H1 (cell line): ENCODE measurements around the gene ABHD18. TPM values are rescaled to one million over a fixed set of nuclear protein-coding genes. Genes with fewer than 3 reads are reported as not detected.

Source experiments
- CTCF ChIA-PET: fragments of 300-600 bp; sonication (Branson Sonifier 250); formaldehyde crosslinking; loops from one replicate; lab custom pipeline; 2021; ENCODE audit not compliant: partially characterized antibody; lab: Charles Lee
- POLR2A ChIA-PET: fragments of 300-600 bp; sonication (Branson Sonifier 250); formaldehyde crosslinking; loops from one replicate; lab custom pipeline; 2021; ENCODE audit warnings: inconsistent platforms; ENCODE audit not compliant: partially characterized antibody; lab: Charles Lee
- DNase-seq, 2 experiments: peaks; one replicate each; pipeline versions ENCODE4 v3.0.0 to v3.0.0-alpha.2; 2010 to 2022; ENCODE audit warnings: low spot score in 2 of 2, low read depth in 1 of 2, mixed read lengths in 1 of 2
- FAIRE-seq: peaks from 2 replicates; lab custom pipeline; 2011; peaks lifted over from hg19 to GRCh38; lab: Jason Lieb, UNC
- H2AFZ ChIP-seq: 2 replicates; pipeline ENCODE4 v1.8.1; 2012; ENCODE audit warnings: low read length, inconsistent platforms
- H2AK5ac ChIP-seq: 2 replicates; pipeline ENCODE4 v1.6.1; 2013; ENCODE audit warnings: low read depth, low read length
- H2BK120ac ChIP-seq: replicated peaks from 2 replicates; pipeline ENCODE3; 2013; ENCODE audit warnings: low read depth, low read length, inconsistent platforms
- H2BK12ac ChIP-seq: 2 replicates; pipeline ENCODE4 v1.6.1; 2013; ENCODE audit warnings: low read depth, low read length
- H2BK15ac ChIP-seq: 2 replicates; pipeline ENCODE4 v1.6.1; 2013; ENCODE audit warnings: low read length
- H2BK20ac ChIP-seq: 2 replicates; pipeline ENCODE4 v1.6.1; 2013; ENCODE audit warnings: low read length
- H2BK5ac ChIP-seq: 2 replicates; pipeline ENCODE4 v1.6.1; 2013; ENCODE audit warnings: low read depth, low read length
- H3K14ac ChIP-seq: 2 replicates; pipeline ENCODE4 v1.6.1; 2013; ENCODE audit warnings: inconsistent platforms; ENCODE audit not compliant: insufficient read length
- H3K18ac ChIP-seq: 2 replicates; pipeline ENCODE4 v1.6.1; 2013; ENCODE audit warnings: low read length; ENCODE audit errors: extremely low read depth
- H3K23ac ChIP-seq: 2 replicates; pipeline ENCODE4 v1.6.1; 2013; ENCODE audit warnings: inconsistent platforms; ENCODE audit not compliant: insufficient read length
- H3K23me2 ChIP-seq: 2 replicates; pipeline ENCODE4 v1.6.1; 2013; ENCODE audit warnings: low read depth, low read length
- H3K27ac ChIP-seq: 2 replicates; pipeline ENCODE4 v1.6.1; 2011; ENCODE audit warnings: low read depth, low read length, inconsistent platforms
- H3K27me3 ChIP-seq, 4 experiments: replicated peaks in 1 of 4; 1 replicate in 1 of 4; 2 replicates in 3 of 4; pipeline versions ENCODE4 v1.6.1 to v1.8.1; 2011 to 2013; ENCODE audit warnings: low read length in 3 of 4, mild to moderate bottlenecking in 3 of 4, inconsistent platforms in 2 of 4, mixed read lengths in 2 of 4, moderate library complexity in 1 of 4; ENCODE audit not compliant: control insufficient read depth in 3 of 4, insufficient read depth in 3 of 4; ENCODE audit errors: extremely low read depth in 1 of 4
- H3K36me3 ChIP-seq, 4 experiments: 2 replicates each; pipeline versions ENCODE4 v1.6.1 to v1.8.1; 2011 to 2013; ENCODE audit warnings: mild to moderate bottlenecking in 4 of 4, low read length in 3 of 4, moderate library complexity in 2 of 4, control low read depth in 1 of 4, inconsistent platforms in 1 of 4; ENCODE audit not compliant: insufficient read depth in 4 of 4, control insufficient read depth in 2 of 4
- H3K4ac ChIP-seq: replicated peaks from 2 replicates; pipeline ENCODE3; 2013; ENCODE audit warnings: low read length, low read depth, mixed read lengths, inconsistent platforms; ENCODE audit not compliant: insufficient read length
- H3K4me1 ChIP-seq, 4 experiments: replicated peaks in 1 of 4; 1 replicate in 1 of 4; 2 replicates in 3 of 4; pipeline versions ENCODE4 v1.6.1 to v1.8.1; 2011 to 2013; ENCODE audit warnings: low read length in 3 of 4, inconsistent platforms in 2 of 4, mixed read lengths in 1 of 4; ENCODE audit not compliant: insufficient read depth in 4 of 4, control insufficient read depth in 3 of 4
- H3K4me2 ChIP-seq, 2 experiments: 2 replicates each; pipeline versions ENCODE4 v1.6.1 to v1.8.1; 2011 to 2013; ENCODE audit warnings: low read depth in 2 of 2, low read length in 2 of 2, control low read depth in 1 of 2, inconsistent platforms in 1 of 2, mild to moderate bottlenecking in 1 of 2; ENCODE audit not compliant: insufficient read depth in 1 of 2
- H3K4me3 ChIP-seq, 4 experiments: fragments of 200-600, 300-600 bp in 1 of 4; sonication (generic), shearing (Covaris generic), sonication (Bioruptor Twin) in 1 of 4; 2 replicates each; pipeline versions ENCODE4 v1.5.1 to v1.8.1; 2011 to 2016; ENCODE audit warnings: low read length in 4 of 4, low read depth in 3 of 4, control low read depth in 2 of 4, inconsistent platforms in 2 of 4, mild to moderate bottlenecking in 2 of 4, mixed read lengths in 1 of 4, moderate library complexity in 1 of 4; ENCODE audit not compliant: insufficient read depth in 2 of 4; ENCODE audit errors: extremely low read depth in 1 of 4
- H3K56ac ChIP-seq: replicated peaks from 2 replicates; pipeline ENCODE3; 2013; ENCODE audit warnings: low read depth, mild to moderate bottlenecking, mixed read lengths, low read length, inconsistent platforms; ENCODE audit not compliant: insufficient read length
- H3K79me1 ChIP-seq: 2 replicates; pipeline ENCODE4 v1.6.1; 2013; ENCODE audit warnings: low read depth, low read length, control low read depth
- H3K79me2 ChIP-seq, 2 experiments: 2 replicates each; pipeline versions ENCODE4 v1.6.1 to v1.8.1; 2012 to 2013; ENCODE audit warnings: low read length in 2 of 2, mild to moderate bottlenecking in 2 of 2, inconsistent platforms in 1 of 2; ENCODE audit not compliant: insufficient read depth in 2 of 2, control insufficient read depth in 1 of 2
- H3K9ac ChIP-seq, 4 experiments: replicated peaks in 1 of 4; 1 replicate in 1 of 4; 2 replicates in 3 of 4; pipeline versions ENCODE4 v1.6.1 to v1.8.1; 2011 to 2013; ENCODE audit warnings: low read depth in 3 of 4, low read length in 3 of 4, control low read depth in 2 of 4, mild to moderate bottlenecking in 2 of 4, moderate library complexity in 2 of 4, inconsistent platforms in 1 of 4; ENCODE audit errors: extremely low read depth in 1 of 4
- H3K9me3 ChIP-seq, 2 experiments: 2 replicates each; pipeline versions ENCODE4 v1.6.1 to v1.8.1; 2012 to 2013; ENCODE audit warnings: mild to moderate bottlenecking in 2 of 2, moderate library complexity in 2 of 2, control low read depth in 1 of 2, inconsistent platforms in 1 of 2, low read depth in 1 of 2, low read length in 1 of 2, mixed read lengths in 1 of 2; ENCODE audit not compliant: insufficient read depth in 2 of 2
- H4K20me1 ChIP-seq, 2 experiments: replicated peaks in 1 of 2; 2 replicates each; pipeline versions ENCODE3 to v1.8.1; 2011 to 2013; ENCODE audit warnings: inconsistent platforms in 2 of 2, low read length in 2 of 2, mild to moderate bottlenecking in 1 of 2; ENCODE audit not compliant: insufficient read depth in 2 of 2, control insufficient read depth in 1 of 2
- H4K5ac ChIP-seq: 2 replicates; pipeline ENCODE4 v1.6.1; 2013; ENCODE audit warnings: low read length, low read depth, mixed read lengths, inconsistent platforms; ENCODE audit not compliant: insufficient read length
- H4K8ac ChIP-seq: 2 replicates; pipeline ENCODE4 v1.8.0; 2013; ENCODE audit warnings: mild to moderate bottlenecking, moderate library complexity, low read length, inconsistent platforms; ENCODE audit not compliant: insufficient read depth; ENCODE audit errors: extremely low read depth
- H4K91ac ChIP-seq: replicated peaks from 2 replicates; pipeline ENCODE3; 2013; ENCODE audit warnings: low read length, mixed read lengths, inconsistent platforms; ENCODE audit not compliant: insufficient read length
- CBX8 ChIP-seq: fragments of 300-800, 300-1000 bp; sonication (generic); IDR thresholded peaks from 2 replicates; pipeline ENCODE4 v1.7.1; 2016; ENCODE audit warnings: low read depth, low read length, borderline replicate concordance
- EGR1 ChIP-seq: IDR thresholded peaks from 2 replicates; pipeline ENCODE4 v1.6.1; 2011; ENCODE audit warnings: low read depth, low read length, borderline replicate concordance
- HDAC2 ChIP-seq, 2 experiments: fragments of 300-600 bp in 1 of 2; sonication (generic) in 1 of 2; IDR thresholded peaks; 2 replicates each; pipeline ENCODE4 v1.6.1; 2011 to 2012; ENCODE audit warnings: low read depth in 2 of 2, low read length in 2 of 2, mild to moderate bottlenecking in 2 of 2, moderate library complexity in 2 of 2, borderline replicate concordance in 1 of 2, inconsistent platforms in 1 of 2
- HDAC6 ChIP-seq: IDR thresholded peaks from one replicate; pipeline ENCODE4 v1.7.1; 2012; ENCODE audit warnings: low read depth, mild to moderate bottlenecking, inconsistent platforms, low read length, moderate library complexity
- KDM1A ChIP-seq: fragments of 200-600, 300-600 bp; sonication (generic); IDR thresholded peaks from 2 replicates; pipeline ENCODE4 v1.7.1; 2016; ENCODE audit warnings: mild to moderate bottlenecking, low read length, borderline replicate concordance
- KDM5A ChIP-seq: fragments of 200-600 bp; IDR thresholded peaks from 2 replicates; pipeline ENCODE4 v1.7.1; 2012; ENCODE audit warnings: mild to moderate bottlenecking, low read length, inconsistent platforms, mixed read lengths
- NANOG ChIP-seq: IDR thresholded peaks from 2 replicates; pipeline ENCODE4 v1.6.1; 2011; ENCODE audit warnings: low read length, low read depth, mild to moderate bottlenecking, inconsistent platforms; ENCODE audit not compliant: insufficient read depth, poor library complexity, severe bottlenecking
- POLR2A ChIP-seq, 2 experiments: IDR thresholded peaks; 1 replicate in 1 of 2; 2 replicates in 1 of 2; pipeline ENCODE4 v1.6.1; 2011; ENCODE audit warnings: low read depth in 2 of 2, low read length in 2 of 2, mild to moderate bottlenecking in 2 of 2; ENCODE audit errors: control extremely low read depth in 1 of 2
- POU5F1 ChIP-seq: IDR thresholded peaks from 2 replicates; pipeline ENCODE4 v1.6.1; 2011; ENCODE audit warnings: low read depth, mild to moderate bottlenecking, low read length, moderate library complexity
- SP1 ChIP-seq: IDR thresholded peaks from 2 replicates; pipeline ENCODE4 v1.6.1; 2011; ENCODE audit warnings: low read depth, low read length
- SP2 ChIP-seq: IDR thresholded peaks from 2 replicates; pipeline ENCODE4 v1.6.1; 2012; ENCODE audit warnings: mild to moderate bottlenecking, low read length, inconsistent platforms
- TAF7 ChIP-seq: optimal IDR thresholded peaks from 2 replicates; pipeline ENCODE3; 2011; ENCODE audit warnings: low read depth, mild to moderate bottlenecking, inconsistent platforms, low read length, moderate library complexity, borderline replicate concordance
- TCF12 ChIP-seq: IDR thresholded peaks from 2 replicates; pipeline ENCODE4 v1.6.1; 2011; ENCODE audit warnings: low read depth, mild to moderate bottlenecking, low read length
- TEAD4 ChIP-seq: IDR thresholded peaks from 2 replicates; pipeline ENCODE4 v1.6.1; 2012; ENCODE audit warnings: low read depth, low read length, inconsistent platforms, mixed read lengths
- ZNF274 ChIP-seq: IDR thresholded peaks from 2 replicates; pipeline ENCODE4 v1.7.0; 2012; ENCODE audit warnings: low read length, borderline replicate concordance; ENCODE audit errors: extremely low read depth
- WGBS, 2 experiments: shearing (Covaris generic) in 1 of 2; methylation state at CpG; one replicate each; pipeline versions ENCODE4 v1.1.6 to v1.1.7; 2013 to 2015; ENCODE audit warnings: low lambda C conversion rate in 2 of 2, mixed read lengths in 2 of 2, inconsistent platforms in 1 of 2, low coverage in 1 of 2, missing lambda C conversion rate in 1 of 2; ENCODE audit not compliant: insufficient replicate concordance in 2 of 2, insufficient coverage in 1 of 2, insufficient read length in 1 of 2; ENCODE audit errors: extremely low coverage in 1 of 2, missing lambda C conversion rate in 1 of 2; 5-methylcytosine and 5-hydroxymethylcytosine counted together
- polyA plus RNA-seq, 7 experiments: library from polyadenylated mRNA; depleted of rRNA in 3 of 7; stranded (reverse) in 5 of 7; unstranded in 2 of 7; fragments of >200 nt in 5 of 7; fragments of 200-250 nt in 2 of 7; gene quantifications; 1 replicate in 5 of 7; 2 replicates in 1 of 7; 4 replicates in 1 of 7; pipeline versions ENCODE4 v1.2.1 to v1.2.3, GENCODE V29; 2011 to 2013; ENCODE audit warnings: missing spikeins in 2 of 7, mixed read lengths in 2 of 7
- total RNA-seq: library from RNA; stranded (reverse); fragmentation: NEBNext Ultra II Directional; extraction: Animal tissue kit (Norgen Biotek cat#: 25700); gene quantifications from 2 replicates; pipeline ENCODE4 v1.2.1, GENCODE V29; 2021

The ABHD18 gene
- total and polyA plus RNA-seq, 2 of the 8 experiments (the other 6 are each of a cell fraction or from before 2014, with no cell fraction given): 2.7 to 17.0 TPM

- FAIRE-seq (no peak), DNase-seq (no peak)
- Histone ChIP-seq H3K4me2 (no peak overlapping the region), H3K9me3 (no peaks in the 10 kb centered on the region), H2BK12ac (no peak overlapping the region), H3K27ac (no peak overlapping the region), H2BK5ac (no peak overlapping the region), H4K5ac (no peak overlapping the region), H3K4me1 (no peaks in the 10 kb centered on the region), H4K20me1 (no peaks in the 10 kb centered on the region), H3K23me2 (no peaks in the 10 kb centered on the region), H3K9ac (no peak overlapping the region), H3K14ac (no peak overlapping the region), H4K8ac (no peak overlapping the region), H2BK120ac (no peak overlapping the region), H3K36me3 (no peaks in the 10 kb centered on the region), H2AFZ (no peak overlapping the region), H3K18ac (no peak overlapping the region), H3K23ac (no peak overlapping the region), H2BK15ac (no peak overlapping the region), H3K79me1 (no peaks in the 10 kb centered on the region), H2BK20ac (no peak overlapping the region), H3K4me3 (no peak overlapping the region), H3K27me3 (no peaks in the 10 kb centered on the region), H4K91ac (no peak overlapping the region), H2AK5ac (no peak overlapping the region), H3K79me2 (no peaks in the 10 kb centered on the region), H3K56ac (no peak overlapping the region), H3K4ac (no peak overlapping the region)
- CTCF ChIA-PET: interaction anchor here (1.8 kb wide), 1 partner anchor 12 kb away, joined by 4 read pairs; no protein-coding TSS in a partner anchor
- 88% methylated on average over 1 of the region's 1 CpG; no CpG with 5 or more reads in 1 of the 2 experiments for WGBS, 2 experiments
- POLR2A ChIA-PET: no interaction called here
- TF ChIP-seq NANOG (no peak), TEAD4 (no peak), KDM5A (no peak), POLR2A (IDR thresholded peaks at IDR 0.05; ENCODE audit: control extremely low read depth in 1 of 2, low read depth in 2 of 2, low read length in 2 of 2) (no peak), SP1 (no peak), ZNF274 (no peak), HDAC2 (IDR thresholded peaks at IDR 0.05; ENCODE audit: borderline replicate concordance in 1 of 2, low read depth in 2 of 2, low read length in 2 of 2) (no peak), TCF12 (no peak), TAF7 (no peak), KDM1A (no peak), CBX8 (no peak), SP2 (no peak), POU5F1 (no peak), EGR1 (no peak), HDAC6 (no peak)
Measured at GRCh38 chr4:128039568-128039967, 74.4 kb downstream of the ABHD18 start.
